Measurements from ENCODE around the gene EYA2. TPM values are rescaled to one million over a fixed set of nuclear protein-coding genes. Genes with fewer than 3 reads are reported as not detected.

EYA2 gene
- total RNA-seq, 1 donor, result 1.6 TPM

- H3K4me3 ChIP-seq (ENCODE audit: low read depth, low read length), result peak overlapping the region; percentile 22
- DNase-seq (ENCODE audit: low read depth), result peak; percentile 20
- TF ChIP-seq CTCF (IDR thresholded peaks at IDR 0.05; ENCODE audit: insufficient read depth, low read length), result no peak
These were observed 595 bp downstream of the EYA2 start for GRCh38 chr20:46894971-46895905.

DNA sequence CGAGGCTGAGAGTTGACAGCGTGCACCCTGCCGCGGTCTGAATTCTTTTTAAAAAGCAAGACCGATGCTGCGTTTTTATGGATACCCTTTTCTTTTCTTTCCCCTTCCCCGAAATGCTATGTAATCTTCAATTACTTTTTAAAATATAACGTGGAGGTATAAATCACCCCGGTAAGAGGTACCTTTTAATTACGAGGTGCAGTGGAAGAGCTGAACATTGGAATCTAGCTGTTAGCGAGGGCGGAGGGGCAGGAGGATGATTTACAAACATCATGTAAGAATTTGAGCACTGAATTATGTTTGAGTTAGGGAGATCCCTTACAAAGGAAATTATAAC lies 1.2 kb downstream of the EYA2 start:
- TF ChIP-seq CTCF (IDR thresholded peaks at IDR 0.05; ENCODE audit: insufficient read depth, low read length), result no peak
- no peak overlapping the region for H3K4me3 ChIP-seq (ENCODE audit: low read depth, low read length)
- no peak for DNase-seq (ENCODE audit: low read depth)

GRCh38 chr20:46897328-46897880 lies 2.8 kb downstream of the EYA2 start:
- no peak for DNase-seq (ENCODE audit: low read depth)
- no peak for TF ChIP-seq CTCF (IDR thresholded peaks at IDR 0.05; ENCODE audit: insufficient read depth, low read length)
- H3K4me3 ChIP-seq (ENCODE audit: low read depth, low read length), result no peak overlapping the region

- TF ChIP-seq CTCF (IDR thresholded peaks at IDR 0.05; ENCODE audit: insufficient read depth, low read length), result no peak
- no peak for DNase-seq (ENCODE audit: low read depth)
- H3K4me3 ChIP-seq (ENCODE audit: low read depth, low read length), result no peak overlapping the region
These were observed 3.8 kb downstream of the EYA2 start for GRCh38 chr20:46898423-46898822.

DNA sequence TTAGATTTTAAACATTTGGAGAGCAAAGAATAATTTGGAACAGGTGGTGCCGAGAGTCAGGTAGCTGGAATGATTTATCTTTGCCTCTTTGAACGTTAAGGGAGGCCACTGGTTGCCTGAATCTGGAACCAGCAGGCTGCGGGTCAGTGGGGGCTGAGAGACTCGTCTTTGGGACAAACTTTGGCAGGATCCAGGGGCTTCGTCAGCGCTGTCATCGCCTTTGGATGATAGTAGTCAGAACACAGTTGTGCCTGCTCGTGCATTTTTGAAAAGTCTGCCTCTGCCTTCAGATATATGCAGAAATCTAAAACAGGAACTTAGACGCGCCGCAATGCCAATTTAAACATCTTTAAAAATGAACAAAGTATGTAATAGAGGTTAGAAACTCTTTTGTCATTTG lies 5.0 kb downstream of the EYA2 start:
- no peak for DNase-seq (ENCODE audit: low read depth)
- H3K4me3 ChIP-seq (ENCODE audit: low read depth, low read length), result no peak overlapping the region
- TF ChIP-seq CTCF (IDR thresholded peaks at IDR 0.05; ENCODE audit: insufficient read depth, low read length), result no peak

DNA sequence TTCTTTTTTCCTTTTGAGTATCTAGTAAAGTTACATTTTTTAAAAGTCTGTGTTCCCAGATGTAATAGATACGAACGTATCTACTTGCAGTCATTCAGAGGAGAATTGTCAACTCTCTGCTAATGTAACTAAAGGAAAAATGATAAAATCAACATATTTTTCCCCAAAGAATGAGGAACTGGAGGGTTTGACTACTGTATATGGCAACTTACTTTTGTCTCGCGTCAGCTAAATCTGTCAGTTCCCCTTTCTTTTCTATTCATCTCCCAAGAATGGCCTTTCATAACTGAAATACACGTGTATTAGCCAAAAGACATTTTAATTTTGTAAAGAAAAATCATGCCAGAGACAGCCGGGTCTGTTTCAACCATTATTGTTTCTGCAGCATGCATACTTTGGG lies 5.4 kb downstream of the EYA2 start:
- TF ChIP-seq CTCF (IDR thresholded peaks at IDR 0.05; ENCODE audit: insufficient read depth, low read length), result no peak
- DNase-seq (ENCODE audit: low read depth), result no peak

More for the DNA sequence above, 5.4 kb downstream of the EYA2 start:
- no peak overlapping the region for H3K4me3 ChIP-seq (ENCODE audit: low read depth, low read length)

All from fibroblast of the aortic adventitia (primary cell).